NCI-H1105 treated with DMSO at 0.1 percent for 48 hours (cell line): ENCODE data around the gene SH3GLB1.
"Not testable (repeated sequence)": the region's sequence is repeated elsewhere in the genome, so short reads cannot be mapped to it uniquely, and the experiment has no call there.

ENCODE experiments used
- DNase-seq: peaks from one replicate; lab custom pipeline; 2025; lab: John Stamatoyannopoulos, UW

The SH3GLB1 gene

DNA sequence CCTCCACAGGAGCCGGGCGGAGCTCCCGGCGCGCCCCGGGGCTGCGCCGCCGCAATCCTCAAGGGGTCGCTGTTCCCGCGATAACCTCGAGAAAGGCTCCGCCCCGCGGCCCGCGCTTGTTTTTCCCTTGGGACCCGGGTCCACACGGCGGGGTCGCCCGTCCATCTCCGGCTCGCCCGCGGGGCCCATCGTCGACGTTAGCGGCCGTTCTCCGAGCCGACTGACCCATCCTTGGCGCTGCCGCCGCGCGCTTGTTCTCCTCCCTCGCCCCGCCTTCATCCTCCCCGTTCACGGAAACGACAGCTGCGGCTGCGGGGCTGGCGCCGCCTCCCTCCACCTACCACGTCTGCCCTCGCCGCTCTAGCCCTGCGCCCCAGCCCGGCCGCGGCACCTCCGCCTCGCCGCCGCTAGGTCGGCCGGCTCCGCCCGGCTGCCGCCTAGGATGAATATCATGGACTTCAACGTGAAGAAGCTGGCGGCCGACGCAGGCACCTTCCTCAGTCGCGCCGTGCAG, at the start of gene SH3GLB1:
TSS of gene SH3GLB1 (plus strand) at position 119 of the 514 bp plus-strand sequence. CDS start at position 443, 324 bp downstream.
- DNase-seq = peak; percentile 89

DNA sequence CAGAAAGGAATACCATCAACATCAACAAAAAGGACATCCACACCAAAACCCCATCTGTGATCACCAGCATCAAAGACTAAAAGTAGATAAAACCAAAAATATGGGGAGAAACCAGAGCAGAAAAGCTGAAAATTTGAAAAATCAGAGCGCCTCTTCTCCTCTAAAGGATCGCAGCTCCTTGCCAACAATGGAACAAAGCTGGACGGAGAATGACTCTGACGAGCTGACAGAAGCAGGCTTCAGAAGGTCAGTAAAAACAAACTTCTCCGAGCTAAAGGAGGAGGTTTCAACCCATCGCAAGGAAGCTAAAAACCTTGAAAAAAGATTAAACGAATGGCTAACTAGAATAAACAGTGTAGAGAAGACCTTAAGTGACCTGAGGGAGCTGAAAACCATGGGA, 46.0 kb upstream of the SH3GLB1 start:
- not testable (repeated sequence) for DNase-seq

DNA sequence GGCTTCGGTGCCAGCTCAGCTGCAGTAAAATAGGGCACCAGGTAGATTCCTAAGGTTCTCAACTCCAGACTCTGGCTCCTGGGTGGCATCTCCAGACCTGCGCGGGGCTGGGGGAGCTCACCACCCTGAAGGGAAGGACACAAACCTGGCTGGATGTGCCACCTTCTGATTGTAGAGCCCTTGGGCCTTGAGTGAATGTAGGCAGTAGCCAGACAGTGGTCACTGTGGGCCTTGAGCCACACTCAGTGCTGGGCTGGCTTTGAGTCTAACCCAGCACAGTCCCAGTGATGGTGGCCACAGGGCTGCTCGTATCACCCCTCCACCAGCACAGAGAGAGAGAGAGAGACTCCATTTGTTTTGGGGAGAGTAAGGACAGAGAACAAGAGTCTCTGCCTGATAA, 38.0 kb upstream of the SH3GLB1 start:
- no peak for DNase-seq

DNA sequence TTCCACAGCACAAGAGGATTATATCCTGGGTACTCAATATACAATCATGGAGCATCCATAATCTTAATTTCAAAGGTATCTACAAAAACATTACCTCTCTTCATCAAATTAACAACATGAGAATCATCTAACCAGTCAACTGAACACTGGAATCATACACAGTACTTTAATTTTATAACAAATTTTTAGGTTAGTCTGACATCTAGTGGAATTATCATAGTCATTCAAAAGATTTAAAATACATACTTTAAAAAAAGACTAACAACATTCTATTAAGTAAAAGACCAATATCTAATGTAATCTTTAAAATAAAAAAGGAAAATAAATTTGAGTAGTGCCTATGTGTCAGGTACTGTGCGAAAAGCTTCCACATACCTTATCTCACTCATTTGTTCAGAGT, 16.8 kb upstream of the SH3GLB1 start:
- peak; percentile 70 for DNase-seq

DNA sequence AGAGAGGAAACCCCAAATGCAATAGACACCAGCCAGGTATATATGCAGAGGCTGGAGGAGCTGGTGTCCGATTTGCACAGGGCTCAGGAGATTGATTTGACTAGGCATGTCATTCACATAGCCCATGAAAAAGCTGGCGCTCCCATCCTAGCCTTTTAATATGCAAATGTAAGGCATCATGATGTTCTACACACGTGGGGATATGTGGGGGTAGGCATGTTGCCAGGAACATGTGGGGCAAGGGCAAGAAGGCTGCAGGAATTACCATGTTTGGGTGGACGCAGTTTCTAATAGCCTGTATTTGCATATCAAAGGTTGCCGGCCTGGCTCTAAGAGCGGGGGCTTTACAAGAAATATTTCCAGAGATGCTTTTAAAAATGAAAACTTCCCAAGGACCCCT, 11.7 kb upstream of the SH3GLB1 start:
- no peak for DNase-seq

DNA sequence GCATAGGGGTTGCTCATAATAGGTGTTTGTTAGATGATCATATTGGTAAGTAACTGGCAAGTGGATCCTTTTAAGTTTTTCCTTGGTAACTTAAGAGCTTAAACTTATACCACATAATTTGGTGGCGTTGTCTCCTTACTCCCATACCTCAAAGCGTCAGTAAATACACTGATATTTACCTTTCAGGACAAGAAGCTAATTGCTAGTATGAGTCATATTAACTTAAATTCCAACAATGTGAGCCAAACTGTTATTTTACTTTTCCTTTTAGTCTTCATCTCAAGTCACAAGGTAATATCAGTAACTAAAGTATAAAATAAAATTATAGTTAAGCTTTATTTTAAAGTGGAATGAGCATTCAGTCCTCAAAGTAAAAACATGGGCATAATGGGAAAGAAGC, 9.0 kb upstream of the SH3GLB1 start:
- no peak for DNase-seq

DNA sequence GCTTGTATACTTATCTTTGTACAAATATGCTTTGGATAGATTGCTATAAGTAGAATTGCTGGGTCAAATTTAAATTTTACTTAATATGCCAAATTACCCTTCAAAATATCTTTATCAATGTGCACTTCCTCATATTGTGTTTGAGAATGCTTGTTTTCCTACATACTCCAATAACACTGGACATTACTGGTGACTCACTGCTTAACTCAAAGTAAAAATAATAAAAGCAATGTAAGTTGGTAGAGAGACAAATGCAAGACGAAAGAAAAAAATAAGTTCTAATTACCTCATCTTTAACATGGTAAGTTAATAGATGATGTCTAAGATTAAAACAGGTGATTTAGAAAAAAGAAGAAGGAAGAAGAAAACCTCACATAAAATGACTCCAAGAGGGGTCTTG, 7.9 kb upstream of the SH3GLB1 start:
- no peak for DNase-seq

DNA sequence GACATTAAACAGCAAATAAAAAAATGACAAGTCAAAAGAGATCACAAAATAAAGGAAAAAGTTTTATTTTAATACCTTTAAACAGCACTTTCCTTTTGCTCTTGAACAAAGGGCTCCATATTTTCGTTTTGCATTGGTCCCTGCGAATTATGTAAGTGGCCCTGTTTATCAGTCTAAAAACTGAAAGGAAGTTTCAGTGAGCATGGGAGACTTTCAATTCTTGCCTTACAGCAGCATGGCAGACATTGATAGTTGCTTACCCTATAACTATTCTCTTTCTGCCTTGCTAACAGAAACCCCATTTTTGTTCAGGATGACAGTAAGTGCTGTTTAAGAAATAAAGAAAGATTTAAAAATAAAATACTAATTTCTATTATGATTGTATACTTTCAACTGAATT, 5.2 kb upstream of the SH3GLB1 start:
- no peak for DNase-seq

DNA sequence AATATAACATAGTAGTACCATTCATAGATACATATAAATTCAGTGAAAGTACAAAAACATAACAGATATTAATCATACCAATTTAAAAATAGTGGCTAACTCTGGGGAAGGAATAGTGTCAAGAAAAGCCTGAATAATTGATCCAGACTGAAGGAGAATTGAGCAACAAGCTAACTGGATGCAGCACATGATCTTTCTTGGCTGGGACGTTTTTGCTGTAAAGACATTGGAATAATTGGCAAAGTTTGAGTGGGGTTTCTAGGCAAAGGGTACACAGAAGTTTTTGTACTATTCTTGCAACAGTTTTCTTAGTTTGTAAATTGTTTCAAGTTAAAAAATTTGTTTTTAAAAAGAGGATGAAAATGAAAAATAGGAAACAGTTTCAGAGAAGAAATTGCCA, 2.6 kb upstream of the SH3GLB1 start:
- DNase-seq = no peak

DNA sequence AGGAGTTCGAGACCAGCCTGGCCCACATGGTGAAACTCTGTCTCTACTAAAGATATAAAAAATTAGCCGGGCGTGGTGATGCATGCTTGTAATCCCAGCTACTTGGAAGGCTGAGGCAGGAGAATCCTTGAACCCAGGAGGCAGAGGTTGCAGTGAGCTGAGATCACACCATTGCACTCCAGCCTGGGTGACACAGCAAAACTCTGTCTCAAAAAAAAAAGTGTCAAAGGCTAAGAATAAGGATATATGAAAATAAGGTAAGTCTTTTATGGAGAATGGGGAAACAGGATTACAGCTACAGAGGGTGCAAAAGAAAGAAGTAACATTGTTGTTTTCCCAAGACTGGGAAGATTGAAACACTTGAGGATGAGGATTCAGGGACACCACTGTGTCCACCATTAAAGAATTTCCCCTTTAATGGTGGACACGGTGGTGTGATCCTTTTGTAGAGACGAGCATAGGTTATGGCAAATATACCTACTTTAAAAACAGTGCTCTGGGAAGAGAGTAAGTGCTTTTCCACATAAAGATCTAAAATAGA, 1.4 kb upstream of the SH3GLB1 start:
- DNase-seq = not testable (repeated sequence)

DNA sequence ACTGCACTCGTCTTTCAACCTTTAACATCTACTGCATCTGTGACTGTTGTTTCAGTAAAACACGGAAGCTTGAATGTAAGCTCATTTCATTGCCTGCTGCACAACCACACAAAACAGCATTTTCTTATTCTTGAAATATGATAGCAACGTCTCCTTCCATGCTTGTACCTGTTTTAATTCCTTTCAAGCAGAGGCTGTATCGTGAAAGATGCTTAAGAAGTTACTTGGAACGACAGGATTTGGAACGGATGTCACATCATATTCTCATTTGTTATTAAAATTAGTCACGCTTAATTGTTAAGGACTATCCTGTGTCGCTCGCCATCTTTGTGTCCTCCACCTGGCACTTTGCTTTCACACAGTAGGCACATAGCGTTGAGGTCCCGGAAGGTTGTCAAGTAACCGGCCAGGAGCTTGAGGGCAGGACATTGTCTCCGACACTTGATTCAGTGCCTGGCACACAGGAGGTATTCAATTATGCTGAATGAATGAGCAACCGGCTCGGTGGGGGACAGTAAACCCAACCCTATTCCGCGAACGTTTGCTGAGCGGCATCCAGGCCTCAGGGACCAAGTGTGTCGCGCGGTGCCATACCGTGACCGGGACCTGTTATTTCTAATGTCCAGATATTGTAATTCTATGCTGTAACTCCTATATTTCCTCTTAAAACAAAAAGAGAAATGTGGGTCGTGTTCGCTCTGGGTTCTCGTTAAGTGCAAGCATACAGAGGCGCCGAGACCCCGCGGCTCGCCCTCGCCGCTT, 499 bp upstream of the SH3GLB1 start:
- peak; percentile 82 for DNase-seq

DNA sequence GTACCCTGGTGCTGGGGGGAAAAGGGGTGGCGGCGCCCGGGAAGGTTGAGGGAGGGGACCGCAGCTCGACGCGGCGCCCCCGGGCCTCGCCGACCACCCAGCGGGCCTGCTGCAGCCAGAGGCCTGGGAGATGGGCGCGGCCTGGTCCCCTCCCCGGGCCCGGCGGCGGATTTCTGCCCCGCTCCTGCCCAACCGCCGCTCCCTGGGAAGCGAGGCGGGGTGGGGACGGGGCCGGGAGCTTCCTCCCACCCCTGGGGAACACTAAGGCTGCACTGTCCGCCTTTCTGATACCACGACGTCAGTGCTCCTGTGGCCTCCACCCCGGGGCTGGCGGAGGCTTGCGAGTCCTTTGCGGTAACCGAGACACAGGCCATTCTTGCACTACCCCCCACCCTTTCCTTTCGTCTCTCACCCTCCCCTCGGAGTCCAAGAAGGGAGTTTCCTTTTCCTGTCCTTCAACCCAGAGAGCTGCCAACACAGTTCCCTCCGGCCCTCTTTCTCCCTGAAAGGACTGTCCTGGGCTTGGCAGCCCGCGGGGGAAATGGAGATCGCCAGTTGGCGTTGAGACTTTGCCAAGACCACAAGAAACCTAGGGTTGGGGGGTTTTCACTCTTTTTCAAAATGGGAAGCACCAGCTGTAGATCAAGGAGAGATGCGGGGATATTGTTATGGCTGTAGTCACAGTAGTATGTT, 742 bp downstream of the SH3GLB1 start:
- DNase-seq = peak; percentile 48

DNA sequence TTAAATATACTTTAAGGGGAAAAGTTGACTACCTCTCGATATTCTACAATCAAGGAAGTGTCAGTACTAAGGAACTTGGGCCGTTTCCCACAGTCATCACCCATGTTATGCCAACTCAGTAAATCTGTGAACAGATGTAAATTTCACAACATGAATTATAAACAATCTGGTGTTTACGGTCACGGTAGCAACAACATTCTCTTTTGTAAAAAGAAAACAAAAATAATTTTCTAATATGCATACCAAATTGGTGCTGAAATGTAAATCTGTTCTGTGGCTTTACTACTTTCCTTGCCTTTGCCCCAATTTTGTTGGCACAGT, 1.2 kb downstream of the SH3GLB1 start:
- no peak for DNase-seq

DNA sequence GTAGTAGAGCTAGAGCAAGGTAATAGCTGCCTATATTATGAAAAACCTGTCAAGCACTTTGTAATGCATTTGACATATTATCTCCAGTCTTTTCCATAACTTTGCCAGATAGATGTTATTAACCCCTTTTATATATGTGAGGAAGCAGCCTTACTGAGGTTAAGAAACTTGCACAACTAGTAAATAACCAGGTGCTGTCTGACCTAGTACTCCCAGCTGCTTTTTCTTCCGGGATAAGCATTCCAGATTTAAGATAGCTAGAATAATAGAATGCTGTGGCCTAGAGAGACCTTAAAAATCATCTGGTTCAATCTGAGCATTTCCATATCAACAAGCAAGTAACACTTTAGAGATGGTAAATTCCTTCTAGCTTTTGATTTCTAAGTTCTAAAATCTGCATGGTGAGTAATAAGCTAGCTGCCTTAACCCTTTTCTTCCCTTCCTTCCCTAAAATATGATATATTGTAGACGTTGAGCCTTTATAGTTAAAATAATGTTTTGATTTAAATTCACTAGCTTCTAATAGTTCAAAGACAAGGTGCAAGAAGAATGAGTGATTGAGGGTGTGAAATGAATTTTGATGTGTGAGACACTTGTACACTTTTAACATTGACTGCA, 1.8 kb downstream of the SH3GLB1 start:
- DNase-seq = no peak

DNA sequence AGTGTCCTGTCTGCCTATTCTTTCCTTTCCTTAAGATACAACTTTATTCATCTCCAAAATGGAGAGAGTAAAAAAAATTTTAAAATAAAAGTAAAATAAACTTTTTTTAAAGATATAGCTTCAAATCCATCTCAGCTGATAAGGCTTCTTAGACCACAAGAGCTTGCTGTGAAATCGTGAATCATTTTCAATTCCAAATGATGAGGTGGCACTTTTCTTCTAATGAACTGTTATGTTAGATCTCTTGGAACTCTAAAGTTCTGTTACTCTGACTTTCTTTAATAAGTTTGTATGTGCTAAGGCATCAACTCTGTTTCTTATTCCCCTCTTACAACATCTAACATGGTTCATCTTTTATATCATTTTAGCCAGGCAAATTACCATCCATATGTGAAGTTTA, 4.5 kb downstream of the SH3GLB1 start:
- DNase-seq = no peak

DNA sequence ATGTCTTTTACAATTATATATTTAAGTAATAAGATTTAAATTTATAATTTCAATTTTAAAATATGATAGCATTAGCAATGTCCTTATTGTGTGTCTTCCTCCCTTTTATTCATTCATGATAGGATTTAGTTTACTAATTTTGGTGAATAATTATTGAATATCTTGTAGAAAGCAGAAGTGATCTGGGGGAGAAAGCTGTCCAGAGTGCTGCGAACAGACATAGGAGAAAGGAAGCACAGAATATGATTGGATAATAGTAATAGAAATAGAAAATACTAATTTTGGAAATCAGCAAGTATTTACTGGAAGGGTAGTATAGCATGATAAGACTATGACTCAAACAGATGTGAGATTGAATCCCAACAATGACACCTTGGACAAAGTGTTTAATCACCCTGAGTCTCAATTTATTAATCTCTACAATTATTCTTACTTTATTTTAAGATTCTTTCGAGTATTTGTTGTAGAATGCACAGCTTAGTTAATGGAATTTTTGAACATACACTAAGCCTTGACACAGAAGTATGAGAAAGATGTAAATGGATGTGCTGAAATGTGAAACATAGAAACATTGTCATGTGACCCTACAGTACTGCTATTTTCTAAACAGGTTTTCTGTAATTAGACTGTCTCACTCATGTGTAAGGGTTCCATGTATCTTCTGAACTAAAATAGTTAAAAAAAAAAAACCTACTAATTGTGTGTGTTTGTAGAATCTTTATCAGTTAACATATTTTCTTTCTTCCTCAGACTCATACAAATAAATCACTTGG, 7.9 kb downstream of the SH3GLB1 start:
- DNase-seq = no peak

DNA sequence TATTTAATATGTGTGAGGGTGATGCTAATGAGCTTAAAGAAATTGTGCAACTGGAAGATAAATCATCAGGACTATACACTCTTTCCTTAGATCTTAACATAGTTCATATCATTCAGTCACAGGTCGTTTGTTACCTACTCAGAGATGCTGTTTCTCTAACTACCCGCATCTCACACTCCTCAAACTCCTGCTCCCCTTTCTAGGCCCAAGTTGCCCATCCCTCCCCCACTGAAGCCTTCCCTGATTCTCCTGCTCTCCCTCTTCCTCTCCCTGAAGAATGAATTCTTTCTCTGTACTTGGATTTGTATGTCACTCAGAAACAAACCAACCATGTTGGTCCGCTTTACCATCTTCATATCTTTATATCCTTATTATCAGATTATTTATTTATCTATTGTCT, 9.1 kb downstream of the SH3GLB1 start:
- DNase-seq = no peak

DNA sequence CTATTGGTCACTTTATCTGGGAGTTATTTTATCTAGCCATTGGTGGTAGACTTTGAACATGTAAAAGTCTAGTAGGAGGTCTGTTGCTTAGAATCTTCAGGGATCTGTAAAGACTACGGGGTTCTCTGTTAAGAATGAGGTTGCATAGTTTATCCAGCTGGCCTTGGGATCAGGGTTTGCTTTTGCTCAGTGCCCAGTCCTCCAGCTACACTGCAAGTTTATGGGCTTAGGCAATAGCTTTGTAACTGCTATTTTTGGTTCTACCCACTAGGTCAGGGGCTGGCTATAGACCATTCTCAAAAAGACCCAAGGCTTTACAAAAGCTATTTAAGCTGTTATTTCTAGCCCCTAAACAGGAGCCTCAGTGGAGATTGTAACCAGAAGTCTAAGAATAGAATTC, 9.8 kb downstream of the SH3GLB1 start:
- no peak for DNase-seq

DNA sequence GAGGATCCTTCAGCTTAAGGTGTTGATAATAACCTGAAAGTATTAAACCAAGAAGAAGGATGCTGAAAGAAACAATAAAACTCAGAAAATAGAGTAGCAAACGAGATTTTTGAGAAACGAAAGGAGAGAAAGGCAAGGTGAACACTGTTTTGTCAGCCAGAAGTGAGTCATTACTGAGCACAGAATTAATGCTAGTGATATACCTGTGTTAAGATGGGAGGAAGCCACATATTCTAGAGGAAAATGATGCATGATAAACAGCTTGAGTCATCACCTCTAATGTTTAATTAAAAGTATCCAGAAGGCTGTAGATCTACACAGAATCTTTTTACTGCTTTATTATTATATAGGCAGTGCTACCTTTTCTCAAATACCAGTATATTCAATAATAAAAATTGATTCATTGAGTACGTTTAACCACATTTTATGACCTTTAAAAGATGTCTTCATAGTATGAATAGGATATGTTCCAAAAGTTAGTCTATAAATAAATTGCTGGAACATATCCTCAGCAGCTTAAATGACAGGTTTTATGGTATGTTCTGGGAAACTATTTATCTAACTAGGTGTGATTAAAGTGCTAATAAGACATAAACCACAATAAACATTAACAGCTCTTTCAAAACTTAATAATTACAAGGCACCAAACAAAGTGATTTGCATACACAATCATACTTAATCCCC, 10.3 kb downstream of the SH3GLB1 start:
- no peak for DNase-seq

DNA sequence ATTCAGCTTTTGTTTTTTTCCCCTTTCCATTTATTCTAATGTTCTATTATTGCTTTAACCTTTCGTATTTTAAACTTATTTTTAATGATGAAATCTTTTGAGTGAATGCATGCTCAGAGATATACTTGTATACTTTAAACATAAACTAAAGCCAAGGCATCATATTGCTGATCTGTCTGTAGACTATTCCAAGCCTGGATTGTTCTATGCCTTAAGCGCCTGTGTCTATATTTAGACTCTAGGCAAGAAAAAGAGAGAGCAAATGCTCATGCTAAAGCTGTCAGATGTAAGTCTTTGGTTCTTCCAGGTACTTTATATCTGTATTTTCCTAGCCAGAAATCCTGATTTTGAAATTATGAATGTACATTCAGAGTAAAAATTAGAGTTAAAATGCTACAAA, 14.4 kb downstream of the SH3GLB1 start:
- DNase-seq = no peak

DNA sequence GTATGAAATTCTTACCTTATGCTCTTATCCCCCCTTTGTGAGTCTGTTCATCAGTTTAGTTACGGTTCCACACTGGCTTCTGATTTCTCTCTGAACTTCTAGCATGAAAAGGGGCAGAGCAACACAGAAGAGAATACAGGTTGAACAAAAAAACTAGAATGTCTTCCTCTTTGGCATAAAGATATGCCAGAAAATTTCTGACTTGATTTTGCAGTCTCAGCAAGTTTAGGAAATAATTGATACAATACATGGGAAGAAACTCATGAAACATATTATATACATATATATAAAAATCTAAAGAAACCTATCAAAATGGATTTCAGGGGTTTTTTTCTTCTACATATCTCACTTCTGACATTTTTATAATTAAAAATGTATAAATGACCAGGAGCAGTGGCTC, 27.0 kb downstream of the SH3GLB1 start:
- no peak for DNase-seq

DNA sequence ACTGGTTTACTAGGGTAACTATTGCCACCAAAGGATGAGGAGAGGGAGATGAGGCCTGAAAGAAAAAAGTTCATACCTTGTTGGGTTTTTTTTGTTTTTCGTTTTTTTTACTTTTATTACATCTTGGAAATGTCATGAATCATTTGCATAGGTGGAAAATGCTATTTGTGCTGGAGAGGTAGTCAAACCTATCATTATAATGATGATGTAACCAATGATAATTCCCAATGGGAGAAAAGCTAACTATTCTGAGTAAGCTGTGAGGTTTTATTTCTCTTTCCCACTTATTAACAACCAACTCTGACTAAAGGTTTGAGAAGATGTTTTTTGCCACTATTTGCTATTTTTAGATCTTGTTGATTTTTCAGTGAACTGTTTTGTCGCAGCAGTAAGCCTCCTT, 29.0 kb downstream of the SH3GLB1 start:
- DNase-seq = no peak
